ENCODE measurements around the gene CYP26A1. TPM values are rescaled to one million over a fixed set of nuclear protein-coding genes. Genes with fewer than 3 reads are reported as not detected.

Gene CYP26A1
- total RNA-seq, 1 experiment from 2014 or later: 0.17 TPM

DNA sequence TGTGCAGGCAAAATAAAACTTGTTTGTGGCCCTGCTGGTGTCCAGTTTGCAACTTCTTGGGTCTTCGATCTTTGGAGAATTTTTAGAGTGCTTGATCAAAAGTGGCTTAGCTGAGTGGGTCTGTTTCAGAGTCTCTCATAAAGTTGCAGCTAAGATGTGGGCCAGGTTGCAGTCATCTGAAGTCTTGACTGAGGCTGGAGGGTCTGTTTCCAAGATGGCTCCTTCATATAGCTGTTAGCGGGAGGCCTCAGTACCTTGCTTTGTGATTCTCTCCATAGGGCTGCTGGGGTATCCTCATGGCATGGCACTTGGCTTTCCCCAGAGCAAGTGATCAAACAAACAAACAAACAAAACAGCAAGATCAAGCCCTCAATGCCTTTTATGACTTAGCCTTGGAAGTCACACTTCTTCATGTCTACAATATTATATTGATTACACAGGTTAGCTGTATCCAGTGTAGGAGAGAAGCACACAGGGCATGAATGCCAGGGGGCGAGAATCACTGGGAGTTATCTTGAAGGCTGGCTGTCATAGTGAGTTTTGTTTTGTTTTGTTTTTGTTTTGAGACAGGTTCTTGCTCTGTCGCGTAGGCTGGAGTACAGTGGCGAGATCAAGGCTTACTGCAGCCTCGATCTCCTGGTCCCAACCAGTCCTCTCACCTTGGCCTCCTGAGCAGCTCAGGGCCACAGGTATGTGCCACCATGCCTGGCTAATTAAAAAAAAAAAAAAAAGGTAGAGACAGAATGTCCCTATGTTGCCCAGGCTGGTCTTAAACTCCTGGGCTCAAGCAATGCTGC is 10.2 kb downstream of the CYP26A1 start:
- Histone ChIP-seq H3K36me3 (ENCODE audit: control insufficient read depth in 1 of 2, insufficient read depth in 2 of 2, low read length in 2 of 2) (no peaks in the 10 kb centered on the region), H4K20me1 (ENCODE audit: insufficient read depth) (no peaks in the 10 kb centered on the region), H2AFZ (ENCODE audit: low read depth, low read length, poor library complexity, severe bottlenecking) (no peak overlapping the region), H3K9me2 (ENCODE audit: insufficient read depth) (no peaks in the 10 kb centered on the region), H3K4me1 (ENCODE audit: control insufficient read depth in 1 of 2, insufficient read depth in 2 of 2, low read length in 2 of 2) (peaks cover 0 to 10% of the 10 kb centered on the region in 2 experiments; a peak in 1 of 4 replicates), H3K79me2 (ENCODE audit: insufficient read depth, low read length) (no peaks in the 10 kb centered on the region), H3K4me3 (replicated peaks in 1 of 2; ENCODE audit: low read depth in 1 of 2, low read length in 2 of 2) (no peak overlapping the region), H3K27ac (ENCODE audit: low read depth, low read length) (no peak overlapping the region), H3K9ac (ENCODE audit: low read length) (no peak overlapping the region), H3K4me2 (ENCODE audit: low read length) (no peak overlapping the region), H3K27me3 (ENCODE audit: insufficient read depth, low read length) (no peaks in the 10 kb centered on the region), H3K9me3 (ENCODE audit: control insufficient read depth in 1 of 2, insufficient read depth in 1 of 2, low read depth in 1 of 2, low read length in 2 of 2) (no peaks in the 10 kb centered on the region)
- POLR2A ChIA-PET: no interaction called here
- DNase-seq (ENCODE audit: low read depth, low spot score) (no peak), ATAC-seq (no peak)
- intact Hi-C loops (cut with micrococcal nuclease): loop anchor here (5.0 kb wide), 1 partner anchor 268 kb away; no protein-coding TSS in a partner anchor
- no TSS peak for BruUV-seq (replicated peaks)
- CTCF ChIA-PET: no interaction called here
- RAD21 ChIA-PET (ENCODE audit: low non-redundant PET in 1 of 2, low total read pairs in 2 of 2, uncharacterized antibody in 2 of 2, unreplicated experiment in 2 of 2): no interaction called here
- TF ChIP-seq POLR2AphosphoS5 (IDR thresholded peaks at IDR 0.05; ENCODE audit: low read depth, low read length) (no peak), EZH2 (IDR thresholded peaks at IDR 0.05) (no peak), FOSL1 (IDR thresholded peaks at IDR 0.05; ENCODE audit: low read depth) (no peak), SIN3A (IDR thresholded peaks at IDR 0.05; ENCODE audit: low read depth) (no peak)

DNA sequence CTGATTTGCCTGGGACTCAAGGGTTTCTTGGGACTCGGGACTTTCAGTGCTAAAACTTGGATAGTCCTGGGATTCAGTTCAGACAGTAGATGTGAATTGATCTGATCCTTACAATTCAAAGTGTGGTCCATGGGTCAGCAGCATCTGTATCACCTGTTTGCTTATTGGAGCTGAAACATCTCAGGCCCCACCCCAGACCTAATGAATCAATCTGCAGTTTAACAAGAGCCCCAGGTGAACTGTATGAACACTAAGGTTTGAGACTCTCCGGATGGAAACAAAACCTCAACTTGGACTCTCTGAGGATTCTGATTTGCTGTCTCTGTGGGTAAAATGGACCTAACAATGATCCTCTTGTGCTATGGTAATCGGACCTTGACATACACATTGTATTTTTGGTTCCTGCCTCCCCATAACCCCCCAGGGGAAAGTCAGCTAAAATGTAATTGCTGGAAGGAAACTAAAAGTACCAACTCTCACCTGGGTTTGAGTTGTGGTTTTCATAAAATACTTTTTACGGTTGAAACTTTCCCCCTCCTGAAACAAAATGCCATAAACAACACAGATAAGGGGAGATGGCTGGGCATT is 11.7 kb downstream of the CYP26A1 start:
- ChIA-PET RAD21 (ENCODE audit: low non-redundant PET in 1 of 2, low total read pairs in 2 of 2, uncharacterized antibody in 2 of 2, unreplicated experiment in 2 of 2) (no interaction called here), CTCF (no interaction called here), POLR2A (no interaction called here)
- no peak overlapping the region for H3K4me2 ChIP-seq (ENCODE audit: low read length)
- H3K4me1 ChIP-seq (ENCODE audit: control insufficient read depth in 1 of 2, insufficient read depth in 2 of 2, low read length in 2 of 2): no peaks in the 10 kb centered on the region
- H3K9me2 ChIP-seq (ENCODE audit: insufficient read depth): no peaks in the 10 kb centered on the region
- no peak overlapping the region for H2AFZ ChIP-seq (ENCODE audit: low read depth, low read length, poor library complexity, severe bottlenecking)
- H3K4me3 ChIP-seq (replicated peaks in 1 of 2; ENCODE audit: low read depth in 1 of 2, low read length in 2 of 2): no peak overlapping the region
- intact Hi-C loops (cut with micrococcal nuclease): no loop called here
- no peaks in the 10 kb centered on the region for H3K36me3 ChIP-seq (ENCODE audit: control insufficient read depth in 1 of 2, insufficient read depth in 2 of 2, low read length in 2 of 2)
- ATAC-seq (no peak), DNase-seq (ENCODE audit: low read depth, low spot score) (no peak)
- H3K9me3 ChIP-seq (ENCODE audit: control insufficient read depth in 1 of 2, insufficient read depth in 1 of 2, low read depth in 1 of 2, low read length in 2 of 2): no peaks in the 10 kb centered on the region
- BruUV-seq (replicated peaks): no TSS peak
- no peak overlapping the region for H3K27ac ChIP-seq (ENCODE audit: low read depth, low read length)
- no peaks in the 10 kb centered on the region for H3K79me2 ChIP-seq (ENCODE audit: insufficient read depth, low read length)
- no peak overlapping the region for H3K9ac ChIP-seq (ENCODE audit: low read length)
- H3K27me3 ChIP-seq (ENCODE audit: insufficient read depth, low read length): no peaks in the 10 kb centered on the region
- H4K20me1 ChIP-seq (ENCODE audit: insufficient read depth): no peaks in the 10 kb centered on the region
- no peak for TF ChIP-seq FOSL1 (IDR thresholded peaks at IDR 0.05; ENCODE audit: low read depth)
- no peak for TF ChIP-seq MAX (IDR thresholded peaks at IDR 0.05)
- no peak for TF ChIP-seq JUND (IDR thresholded peaks at IDR 0.05)
- TF ChIP-seq EZH2 (IDR thresholded peaks at IDR 0.05): no peak
- TF ChIP-seq SRF (IDR thresholded peaks at IDR 0.05; ENCODE audit: low read depth): no peak
- TF ChIP-seq ZNF274 (IDR thresholded peaks at IDR 0.05; ENCODE audit: low read depth, low read length): no peak
- TF ChIP-seq POLR2A (IDR thresholded peaks at IDR 0.05; ENCODE audit: borderline replicate concordance, extremely low read depth, insufficient read depth, insufficient read length): no peak
- no peak for TF ChIP-seq SP1 (IDR thresholded peaks at IDR 0.05; ENCODE audit: low read depth)
- TF ChIP-seq ZFX (IDR thresholded peaks at IDR 0.05): no peak
- no peak for TF ChIP-seq ATF3 (IDR thresholded peaks at IDR 0.05)
- TF ChIP-seq TCF7L2 (IDR thresholded peaks at IDR 0.05; ENCODE audit: borderline replicate concordance, extremely low read depth, insufficient read depth, insufficient read length): no peak
- TF ChIP-seq, protein P1, sequence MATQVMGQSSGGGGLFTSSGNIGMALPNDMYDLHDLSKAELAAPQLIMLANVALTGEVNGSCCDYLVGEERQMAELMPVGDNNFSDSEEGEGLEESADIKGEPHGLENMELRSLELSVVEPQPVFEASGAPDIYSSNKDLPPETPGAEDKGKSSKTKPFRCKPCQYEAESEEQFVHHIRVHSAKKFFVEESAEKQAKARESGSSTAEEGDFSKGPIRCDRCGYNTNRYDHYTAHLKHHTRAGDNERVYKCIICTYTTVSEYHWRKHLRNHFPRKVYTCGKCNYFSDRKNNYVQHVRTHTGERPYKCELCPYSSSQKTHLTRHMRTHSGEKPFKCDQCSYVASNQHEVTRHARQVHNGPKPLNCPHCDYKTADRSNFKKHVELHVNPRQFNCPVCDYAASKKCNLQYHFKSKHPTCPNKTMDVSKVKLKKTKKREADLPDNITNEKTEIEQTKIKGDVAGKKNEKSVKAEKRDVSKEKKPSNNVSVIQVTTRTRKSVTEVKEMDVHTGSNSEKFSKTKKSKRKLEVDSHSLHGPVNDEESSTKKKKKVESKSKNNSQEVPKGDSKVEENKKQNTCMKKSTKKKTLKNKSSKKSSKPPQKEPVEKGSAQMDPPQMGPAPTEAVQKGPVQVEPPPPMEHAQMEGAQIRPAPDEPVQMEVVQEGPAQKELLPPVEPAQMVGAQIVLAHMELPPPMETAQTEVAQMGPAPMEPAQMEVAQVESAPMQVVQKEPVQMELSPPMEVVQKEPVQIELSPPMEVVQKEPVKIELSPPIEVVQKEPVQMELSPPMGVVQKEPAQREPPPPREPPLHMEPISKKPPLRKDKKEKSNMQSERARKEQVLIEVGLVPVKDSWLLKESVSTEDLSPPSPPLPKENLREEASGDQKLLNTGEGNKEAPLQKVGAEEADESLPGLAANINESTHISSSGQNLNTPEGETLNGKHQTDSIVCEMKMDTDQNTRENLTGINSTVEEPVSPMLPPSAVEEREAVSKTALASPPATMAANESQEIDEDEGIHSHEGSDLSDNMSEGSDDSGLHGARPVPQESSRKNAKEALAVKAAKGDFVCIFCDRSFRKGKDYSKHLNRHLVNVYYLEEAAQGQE (IDR thresholded peaks at IDR 0.05; ENCODE audit: low read depth): no peak
